Fibroblast of lung (primary cell): Measurements from ENCODE around the gene C20orf144. TPM values are rescaled to one million over a fixed set of nuclear protein-coding genes. Genes with fewer than 3 reads are reported as not detected.

Source experiments
- DNase-seq, 2 donors: peaks; one replicate each; pipeline versions ENCODE4 v3.0.0 to v3.0.0-alpha.2; 2010; ENCODE audit warnings: low read depth in 2 of 2
- H2AFZ ChIP-seq: 2 replicates; pipeline ENCODE4 v1.5.1; 2012; ENCODE audit warnings: low read length, control low read depth, inconsistent platforms
- H3K27ac ChIP-seq: 2 replicates; pipeline ENCODE4 v1.5.1; 2011; ENCODE audit warnings: low read length, control low read depth; ENCODE audit not compliant: insufficient read depth
- H3K27me3 ChIP-seq: 2 replicates; pipeline ENCODE4 v1.5.1; 2011; ENCODE audit warnings: mild to moderate bottlenecking, low read length; ENCODE audit not compliant: control insufficient read depth, insufficient read depth
- H3K36me3 ChIP-seq: 2 replicates; pipeline ENCODE4 v1.5.1; 2011; ENCODE audit warnings: low read length; ENCODE audit not compliant: control insufficient read depth, insufficient read depth
- H3K4me1 ChIP-seq: 2 replicates; pipeline ENCODE4 v1.5.1; 2011; ENCODE audit warnings: low read length; ENCODE audit not compliant: control insufficient read depth, insufficient read depth; ENCODE audit errors: extremely low read depth
- H3K4me2 ChIP-seq: 2 replicates; pipeline ENCODE4 v1.5.1; 2011; ENCODE audit warnings: low read length, control low read depth; ENCODE audit not compliant: insufficient read depth; ENCODE audit errors: extremely low read depth
- H3K4me3 ChIP-seq, 4 experiments: fragments of 200-600 bp in 1 of 4; sonication (generic) in 1 of 4; replicated peaks in 1 of 4; 2 replicates each; pipeline ENCODE4 v1.5.1; 2011 to 2016; ENCODE audit warnings: low read length in 4 of 4, low read depth in 3 of 4, mild to moderate bottlenecking in 3 of 4, control low read depth in 2 of 4, inconsistent platforms in 1 of 4, mixed read lengths in 1 of 4; ENCODE audit not compliant: insufficient read depth in 1 of 4; ENCODE audit errors: control extremely low read depth in 1 of 4
- H3K79me2 ChIP-seq: 2 replicates; pipeline ENCODE4 v1.5.1; 2012; ENCODE audit warnings: mild to moderate bottlenecking, low read length, inconsistent platforms; ENCODE audit not compliant: control insufficient read depth, insufficient read depth
- H3K9ac ChIP-seq: 2 replicates; pipeline ENCODE4 v1.5.1; 2011; ENCODE audit warnings: mild to moderate bottlenecking, low read length, control low read depth; ENCODE audit not compliant: insufficient read depth
- H3K9me3 ChIP-seq: 2 replicates; pipeline ENCODE4 v1.5.1; 2012; ENCODE audit warnings: low read depth, low read length; ENCODE audit not compliant: control insufficient read depth, insufficient read depth
- H4K20me1 ChIP-seq: 2 replicates; pipeline ENCODE4 v1.5.1; 2011; ENCODE audit warnings: low read length; ENCODE audit not compliant: control insufficient read depth, insufficient read depth; ENCODE audit errors: extremely low read depth
- CTCF ChIP-seq, 2 donors: IDR thresholded peaks in 1 of 2; conservative IDR thresholded peaks in 1 of 2; 1 replicate in 1 of 2; 2 replicates in 1 of 2; pipeline ENCODE4 v1.5.1; 2011 to 2012; ENCODE audit warnings: low read length in 2 of 2, control low read depth in 1 of 2, inconsistent platforms in 1 of 2, low read depth in 1 of 2, mild to moderate bottlenecking in 1 of 2
- EZH2 ChIP-seq: IDR thresholded peaks from 2 replicates; pipeline ENCODE4 v1.5.1; 2012; ENCODE audit warnings: low read length, control low read depth, mild to moderate bottlenecking; ENCODE audit errors: missing control alignments
- polyA plus RNA-seq, 2 donors: library from polyadenylated mRNA; depleted of rRNA in 1 of 2; stranded (reverse) in 1 of 2; unstranded in 1 of 2; fragments of >200 nt; gene quantifications; 2 replicates each; pipeline ENCODE4 v1.2.1, GENCODE V29; 2011 to 2012; ENCODE audit warnings: missing spikeins in 1 of 2
- total RNA-seq: library from RNA; depleted of rRNA; stranded (reverse); fragments of >200 nt; gene quantifications from 2 replicates; pipeline ENCODE4 v1.2.1, GENCODE V29; 2014

Gene C20orf144
- total and polyA plus RNA-seq, 2 donors (not counting 1 experiment from before 2014, with no cell fraction given), result 0.10 to 0.17 TPM

GRCh38 chr20:33677991-33678702 is 16.0 kb downstream of the C20orf144 start:
- H3K4me2 ChIP-seq, result no peak overlapping the region
- H3K36me3 ChIP-seq, result no peaks in the 10 kb centered on the region
- DNase-seq, result no peak
- no peaks in the 10 kb centered on the region for H4K20me1 ChIP-seq
- H2AFZ ChIP-seq, result no peak overlapping the region
- no peak overlapping the region for H3K27ac ChIP-seq
- H3K27me3 ChIP-seq, result no peaks in the 10 kb centered on the region
- H3K9ac ChIP-seq, result no peak overlapping the region
- no peaks in the 10 kb centered on the region for H3K79me2 ChIP-seq
- peaks cover 17% of the 10 kb centered on the region for H3K4me1 ChIP-seq
- TF ChIP-seq CTCF (conservative IDR thresholded peaks at IDR 0.05 in 1 of 2, IDR thresholded peaks at IDR 0.05 in 1 of 2; ENCODE audit: low read depth in 1 of 2, low read length in 2 of 2) (no peak), EZH2 (no peak)
- H3K4me3 ChIP-seq, result no peak overlapping the region
- no peaks in the 10 kb centered on the region for H3K9me3 ChIP-seq

- Histone ChIP-seq H3K27ac (no peak overlapping the region), H2AFZ (no peak overlapping the region), H3K4me2 (no peak overlapping the region), H3K9me3 (no peaks in the 10 kb centered on the region), H3K9ac (no peak overlapping the region), H4K20me1 (no peaks in the 10 kb centered on the region), H3K4me1 (peaks cover 10% of the 10 kb centered on the region), H3K27me3 (no peaks in the 10 kb centered on the region), H3K36me3 (no peaks in the 10 kb centered on the region), H3K4me3 (no peak overlapping the region), H3K79me2 (peaks cover 9% of the 10 kb centered on the region)
- no peak for DNase-seq
- no peak for TF ChIP-seq CTCF (conservative IDR thresholded peaks at IDR 0.05 in 1 of 2, IDR thresholded peaks at IDR 0.05 in 1 of 2; ENCODE audit: low read depth in 1 of 2, low read length in 2 of 2)
- no peak for TF ChIP-seq EZH2
Measured at GRCh38 chr20:33679758-33680485, 17.8 kb downstream of the C20orf144 start.

DNA sequence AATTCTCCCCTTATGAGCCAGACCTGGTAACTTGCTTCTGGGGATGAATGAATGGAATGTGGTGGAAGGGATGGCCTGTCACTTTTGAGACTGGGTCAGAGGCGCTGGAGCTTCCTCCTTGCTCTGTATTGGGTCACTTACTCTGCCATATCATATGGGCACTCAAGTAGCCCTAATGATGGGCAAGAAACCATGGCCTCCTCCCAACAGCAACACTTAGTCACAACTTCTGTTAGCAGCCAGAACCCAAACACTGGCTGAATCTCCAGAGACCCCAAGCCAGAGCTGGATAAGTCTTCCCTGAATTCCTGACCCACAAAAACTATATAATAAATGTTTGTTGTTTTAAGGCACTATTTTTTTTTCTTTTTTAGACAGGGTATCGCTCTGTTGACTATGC is 18.6 kb downstream of the C20orf144 start:
- peaks cover 11% of the 10 kb centered on the region for H3K4me1 ChIP-seq
- H2AFZ ChIP-seq, result no peak overlapping the region
- no peak overlapping the region for H3K9ac ChIP-seq
- H3K9me3 ChIP-seq, result no peaks in the 10 kb centered on the region
- H3K4me2 ChIP-seq, result no peak overlapping the region
- H3K79me2 ChIP-seq, result peaks cover 14% of the 10 kb centered on the region
- no peaks in the 10 kb centered on the region for H4K20me1 ChIP-seq
- no peak overlapping the region for H3K27ac ChIP-seq
- no peaks in the 10 kb centered on the region for H3K36me3 ChIP-seq
- no peak overlapping the region for H3K4me3 ChIP-seq
- H3K27me3 ChIP-seq, result no peaks in the 10 kb centered on the region
- TF ChIP-seq EZH2 (no peak), CTCF (conservative IDR thresholded peaks at IDR 0.05 in 1 of 2, IDR thresholded peaks at IDR 0.05 in 1 of 2; ENCODE audit: low read depth in 1 of 2, low read length in 2 of 2) (no peak)
- peak; percentile 48 to 51 for DNase-seq
